SK-N-SH (cell line): ENCODE data around the gene SPDL1. TPM values are rescaled to one million over a fixed set of nuclear protein-coding genes. Genes with fewer than 3 reads are reported as not detected.

Source experiments
- CTCF ChIA-PET: fragments of 300-600, 350-600 bp; formaldehyde crosslinking; extraction: SDS; loops from one replicate; lab custom pipeline; 2021; lab: Yijun Ruan, JAX
- POLR2A ChIA-PET: fragments of 350-600 bp; sonication (Branson Sonifier 250); formaldehyde crosslinking; extraction: SDS; loops from one replicate; lab custom pipeline; 2020; ENCODE audit warnings: antibody characterized with exemption, inconsistent platforms; lab: Yijun Ruan, JAX
- DNase-seq: peaks from one replicate; pipeline ENCODE4 v3.0.0; 2012
- H2AFZ ChIP-seq: fragments of 200-600 bp; sonication (generic); 2 replicates; pipeline ENCODE4 v1.8.1; 2016; ENCODE audit warnings: antibody characterized with exemption, mild to moderate bottlenecking, low read depth
- H3F3A ChIP-seq: fragments of 200-600 bp; sonication (generic); replicated peaks from 2 replicates; pipeline ENCODE3; 2016; ENCODE audit warnings: antibody characterized with exemption, mild to moderate bottlenecking; ENCODE audit not compliant: insufficient read depth
- H3K27ac ChIP-seq, 2 experiments: fragments of 200-500 bp in 1 of 2; fragments of 200-600 bp in 1 of 2; sonication (Bioruptor generic) in 1 of 2; sonication (generic), shearing (Covaris generic) in 1 of 2; 2 replicates each; pipeline versions ENCODE4 v1.5.1 to v1.6.1; 2014 to 2016; ENCODE audit warnings: low read depth in 2 of 2, inconsistent platforms in 1 of 2, low read length in 1 of 2, mild to moderate bottlenecking in 1 of 2, mixed read lengths in 1 of 2
- H3K27me3 ChIP-seq: fragments of 200-600 bp; sonication (generic), shearing (Covaris generic); 2 replicates; pipeline ENCODE4 v1.6.1; 2016; ENCODE audit warnings: mixed run types; ENCODE audit not compliant: insufficient read depth
- H3K36me3 ChIP-seq, 2 experiments: fragments of 200-500 bp in 1 of 2; fragments of 200-600 bp in 1 of 2; sonication (Bioruptor generic) in 1 of 2; sonication (generic) in 1 of 2; replicated peaks in 1 of 2; 2 replicates each; pipeline versions ENCODE3 to v1.5.1; 2014 to 2016; ENCODE audit warnings: low read length in 1 of 2, mild to moderate bottlenecking in 1 of 2; ENCODE audit not compliant: insufficient read depth in 2 of 2, control insufficient read depth in 1 of 2
- H3K4me1 ChIP-seq, 2 experiments: fragments of 200-500 bp in 1 of 2; fragments of 200-600 bp in 1 of 2; sonication (Bioruptor generic) in 1 of 2; sonication (generic), shearing (Covaris generic) in 1 of 2; 2 replicates each; pipeline versions ENCODE4 v1.5.1 to v1.6.1; 2014 to 2016; ENCODE audit warnings: low read depth in 1 of 2, low read length in 1 of 2, mixed run types in 1 of 2; ENCODE audit not compliant: insufficient read depth in 2 of 2, control insufficient read depth in 1 of 2
- H3K4me2 ChIP-seq: fragments of 200-600 bp; sonication (generic), shearing (Covaris generic); 2 replicates; pipeline ENCODE4 v1.6.1; 2017; ENCODE audit warnings: mixed run types
- H3K4me3 ChIP-seq, 2 experiments: fragments of 200-500 bp in 1 of 2; fragments of 200-600 bp in 1 of 2; sonication (Bioruptor generic) in 1 of 2; sonication (generic), shearing (Covaris generic) in 1 of 2; 2 replicates each; pipeline versions ENCODE4 v1.5.1 to v1.8.1; 2014 to 2016; ENCODE audit warnings: low read depth in 2 of 2, inconsistent platforms in 1 of 2, low read length in 1 of 2, mild to moderate bottlenecking in 1 of 2, mixed read lengths in 1 of 2, moderate library complexity in 1 of 2
- H3K79me2 ChIP-seq: fragments of 200-600 bp; sonication (generic); 2 replicates; pipeline ENCODE4 v1.8.1; 2017; ENCODE audit warnings: mild to moderate bottlenecking; ENCODE audit not compliant: insufficient read depth
- H3K9ac ChIP-seq: fragments of 200-600 bp; sonication (generic); 2 replicates; pipeline ENCODE4 v1.6.1; 2017; ENCODE audit warnings: mixed run types
- H3K9me2 ChIP-seq: fragments of 200-600 bp; sonication (generic); 2 replicates; pipeline ENCODE4 v1.6.1; 2017; ENCODE audit warnings: mixed run types
- H3K9me3 ChIP-seq: fragments of 200-600 bp; sonication (generic); 2 replicates; pipeline ENCODE4 v1.6.1; 2017; ENCODE audit warnings: mixed run types, mild to moderate bottlenecking, moderate library complexity
- H4K20me1 ChIP-seq: fragments of 200-600 bp; sonication (generic); 2 replicates; pipeline ENCODE4 v1.6.1; 2017; ENCODE audit warnings: mild to moderate bottlenecking, mixed run types; ENCODE audit not compliant: insufficient read depth
- CHD2 ChIP-seq: fragments of 150-350 bp; IDR thresholded peaks from 2 replicates; pipeline ENCODE4 v1.6.1; 2018; ENCODE audit warnings: low read length; ENCODE audit not compliant: partially characterized antibody
- CTCF ChIP-seq: fragments of 200-600 bp; sonication (generic); IDR thresholded peaks from 2 replicates; pipeline ENCODE4 v1.6.1; 2017; ENCODE audit warnings: antibody characterized with exemption, mild to moderate bottlenecking, moderate library complexity
- EP300 ChIP-seq, 2 experiments: IDR thresholded peaks; 2 replicates each; pipeline versions ENCODE4 v1.4.0 to v1.6.1; 2012; ENCODE audit warnings: borderline replicate concordance in 1 of 2, low read depth in 1 of 2, low read length in 1 of 2
- FOSL2 ChIP-seq: IDR thresholded peaks from 2 replicates; pipeline ENCODE4 v1.4.0; 2012; ENCODE audit warnings: low read depth, mild to moderate bottlenecking, moderate library complexity, borderline replicate concordance
- FOXJ3 ChIP-seq: sonication (generic); formaldehyde crosslinking; IDR thresholded peaks from 2 replicates; pipeline ENCODE4 v1.5.1; 2020; ENCODE audit warnings: mild to moderate bottlenecking, missing genetic modification reagents
- GABPA ChIP-seq: IDR thresholded peaks from 2 replicates; pipeline ENCODE4 v1.4.0; 2012; ENCODE audit warnings: low read depth, mild to moderate bottlenecking
- GATA2 ChIP-seq: sonication (generic); formaldehyde crosslinking; IDR thresholded peaks from 2 replicates; pipeline ENCODE4 v1.5.0; 2020; ENCODE audit warnings: mild to moderate bottlenecking, missing genetic modification reagents
- MEF2A ChIP-seq: IDR thresholded peaks from 2 replicates; pipeline ENCODE4 v1.4.0; 2012; ENCODE audit warnings: low read depth, borderline replicate concordance
- MXI1 ChIP-seq: IDR thresholded peaks from 2 replicates; pipeline ENCODE4 v1.6.1; 2012; ENCODE audit warnings: mild to moderate bottlenecking, low read depth, low read length, improper control_type of control experiment
- PBX3 ChIP-seq: IDR thresholded peaks from 2 replicates; pipeline ENCODE4; 2012
- POLR2AphosphoS5 ChIP-seq: IDR thresholded peaks from 2 replicates; pipeline ENCODE4 v1.6.1; 2012; ENCODE audit warnings: low read depth, low read length
- RAD21 ChIP-seq: IDR thresholded peaks from 2 replicates; pipeline ENCODE4 v1.6.1; 2012; ENCODE audit warnings: mild to moderate bottlenecking, low read length
- RFX5 ChIP-seq: IDR thresholded peaks from 2 replicates; pipeline ENCODE4 v1.6.1; 2012; ENCODE audit warnings: mild to moderate bottlenecking, improper control_type of control experiment, low read length
- SMC3 ChIP-seq: IDR thresholded peaks from 2 replicates; pipeline ENCODE4 v1.6.1; 2012; ENCODE audit warnings: low read depth, low read length, improper control_type of control experiment
- TCF12 ChIP-seq: IDR thresholded peaks from 2 replicates; pipeline ENCODE4 v1.4.0; 2012
- TEAD4 ChIP-seq: IDR thresholded peaks from 2 replicates; pipeline ENCODE4 v1.4.0; 2012; ENCODE audit warnings: mild to moderate bottlenecking, borderline replicate concordance; ENCODE audit not compliant: insufficient read depth
- YY1 ChIP-seq: IDR thresholded peaks from 2 replicates; pipeline ENCODE4 v1.4.0; 2012; ENCODE audit warnings: low read depth, mild to moderate bottlenecking
- WGBS: methylation state at CpG from one replicate; pipeline ENCODE4 v1.1.6; 2017; ENCODE audit warnings: low lambda C conversion rate; 5-methylcytosine and 5-hydroxymethylcytosine counted together
- polyA plus RNA-seq, 3 experiments: library from polyadenylated mRNA; depleted of rRNA; stranded (reverse); fragments of >200 nt; gene quantifications; 2 replicates each; pipeline ENCODE4 v1.2.3, GENCODE V29; 2012
- TF ChIP-seq, protein P1 (sequence below): IDR thresholded peaks from 2 replicates; pipeline ENCODE4 v1.4.0; 2012; ENCODE audit warnings: low read depth
- TF ChIP-seq, protein P2 (sequence below): IDR thresholded peaks from 2 replicates; pipeline ENCODE4 v1.4.0; 2012; ENCODE audit warnings: low read depth, borderline replicate concordance
- TF ChIP-seq, protein P3 (sequence below): fragments of 150-350 bp; IDR thresholded peaks from 2 replicates; pipeline ENCODE4 v1.6.1; 2016; ENCODE audit warnings: mild to moderate bottlenecking, low read depth, low read length

The SPDL1 gene
- polyA plus RNA-seq, 1 of the 3 experiments (the other 2 are of a cell fraction), result 45.1 TPM

DNA sequence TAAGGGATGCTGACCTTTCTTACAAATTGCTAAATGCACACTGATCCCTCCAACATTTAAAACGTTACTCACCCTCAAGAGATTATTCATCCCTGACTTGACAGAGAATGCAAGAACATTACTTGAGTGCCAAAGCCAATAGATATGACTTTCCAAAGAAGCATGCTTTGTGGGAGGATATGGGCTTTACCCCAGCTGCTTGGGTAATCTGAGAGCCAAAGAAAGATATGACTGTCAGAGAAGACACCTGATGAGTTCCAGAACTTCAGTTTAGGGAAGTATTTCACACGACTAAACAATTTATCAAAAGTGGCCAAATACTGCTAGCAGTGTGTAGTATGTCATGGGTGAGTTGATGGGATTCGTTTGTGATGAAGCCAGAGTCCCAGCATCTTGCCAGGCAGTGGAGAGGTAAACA, 7.4 kb upstream of the SPDL1 start (continued):
- TF ChIP-seq MEF2A (peak; percentile 84), MXI1 (no peak), PBX3 (peak; percentile 99), YY1 (0 out of 2 replicates have a peak, but pooled peaks have one; percentile 62), SMC3 (no peak), CHD2 (no peak), CTCF (no peak), RAD21 (no peak), GABPA (peak; percentile 52), RFX5 (no peak), EP300 (IDR thresholded peaks at IDR 0.05; ENCODE audit: borderline replicate concordance in 1 of 2, low read depth in 1 of 2, low read length in 1 of 2) (peak; percentile 88 to 100), FOSL2 (peak; percentile 98), POLR2AphosphoS5 (peak; percentile 98), GATA2 (CRISPR knock-in tag) (no peak), TEAD4 (peak; percentile 100), FOXJ3 (CRISPR knock-in tag) (no peak)
- TF ChIP-seq, protein P1, sequence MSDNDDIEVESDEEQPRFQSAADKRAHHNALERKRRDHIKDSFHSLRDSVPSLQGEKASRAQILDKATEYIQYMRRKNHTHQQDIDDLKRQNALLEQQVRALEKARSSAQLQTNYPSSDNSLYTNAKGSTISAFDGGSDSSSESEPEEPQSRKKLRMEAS, result peak; percentile 88
- TF ChIP-seq, protein P2, sequence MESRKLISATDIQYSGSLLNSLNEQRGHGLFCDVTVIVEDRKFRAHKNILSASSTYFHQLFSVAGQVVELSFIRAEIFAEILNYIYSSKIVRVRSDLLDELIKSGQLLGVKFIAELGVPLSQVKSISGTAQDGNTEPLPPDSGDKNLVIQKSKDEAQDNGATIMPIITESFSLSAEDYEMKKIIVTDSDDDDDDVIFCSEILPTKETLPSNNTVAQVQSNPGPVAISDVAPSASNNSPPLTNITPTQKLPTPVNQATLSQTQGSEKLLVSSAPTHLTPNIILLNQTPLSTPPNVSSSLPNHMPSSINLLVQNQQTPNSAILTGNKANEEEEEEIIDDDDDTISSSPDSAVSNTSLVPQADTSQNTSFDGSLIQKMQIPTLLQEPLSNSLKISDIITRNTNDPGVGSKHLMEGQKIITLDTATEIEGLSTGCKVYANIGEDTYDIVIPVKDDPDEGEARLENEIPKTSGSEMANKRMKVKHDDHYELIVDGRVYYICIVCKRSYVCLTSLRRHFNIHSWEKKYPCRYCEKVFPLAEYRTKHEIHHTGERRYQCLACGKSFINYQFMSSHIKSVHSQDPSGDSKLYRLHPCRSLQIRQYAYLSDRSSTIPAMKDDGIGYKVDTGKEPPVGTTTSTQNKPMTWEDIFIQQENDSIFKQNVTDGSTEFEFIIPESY, result peak; percentile 90
- TF ChIP-seq, all 33 proteins: peak for 20

DNA sequence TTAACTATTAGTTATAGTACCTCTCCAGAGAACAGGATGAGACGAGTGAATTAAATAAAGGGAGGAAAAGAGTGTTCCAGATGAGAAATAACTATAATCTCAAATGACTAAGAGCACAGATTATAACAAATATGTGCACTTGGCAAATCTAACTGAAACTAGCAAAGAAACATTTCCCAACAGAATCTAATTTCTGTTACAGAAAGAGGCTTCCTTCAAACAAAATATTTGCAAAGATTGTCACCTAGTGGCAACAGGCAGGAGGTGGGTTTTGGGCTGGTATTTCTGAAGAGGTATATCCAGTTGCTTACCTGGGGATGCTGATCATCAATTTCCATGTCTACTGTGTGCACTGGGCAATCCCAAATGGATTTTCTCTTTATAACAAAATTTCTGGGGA, 5.6 kb upstream of the SPDL1 start:
- no peaks in the 10 kb centered on the region for H3K9me2 ChIP-seq
- peak; percentile 8 for DNase-seq
- H3K9me3 ChIP-seq, result no peaks in the 10 kb centered on the region
- H3K27me3 ChIP-seq, result no peaks in the 10 kb centered on the region
- peaks cover 32% of the 10 kb centered on the region for H3F3A ChIP-seq
- no peaks in the 10 kb centered on the region for H4K20me1 ChIP-seq
- no peaks in the 10 kb centered on the region for H3K36me3 ChIP-seq
- no peaks in the 10 kb centered on the region for H3K79me2 ChIP-seq
- ChIA-PET CTCF (interaction anchor here (1.0 to 1.5 kb wide), 3 partner anchors 9 to 591 kb away, joined by 3 to 10 read pairs (median 7); no protein-coding TSS in a partner anchor), POLR2A (no interaction called here)
- H3K4me2 ChIP-seq, result no peak overlapping the region
- no peak overlapping the region for H3K4me3 ChIP-seq
- H3K9ac ChIP-seq, result no peak overlapping the region
- peak overlapping the region; percentile 40 to 88; a peak in 3 of 4 replicates for H3K27ac ChIP-seq
- H2AFZ ChIP-seq, result no peak overlapping the region; the same call in 1 of the 2 replicates
- H3K4me1 ChIP-seq, result peaks cover 3 to 23% of the 10 kb centered on the region in 2 experiments; a peak in 3 of 4 replicates
- 14% methylated on average over 1 of the region's 1 CpG for WGBS
- TF ChIP-seq GABPA, result no peak
- peak; percentile 66 for TF ChIP-seq CTCF
- TF ChIP-seq, protein P2, result no peak
- peak; percentile 22; the same call in 1 of the 2 replicates for TF ChIP-seq TCF12
- no peak for TF ChIP-seq CHD2
- TF ChIP-seq, protein P3, sequence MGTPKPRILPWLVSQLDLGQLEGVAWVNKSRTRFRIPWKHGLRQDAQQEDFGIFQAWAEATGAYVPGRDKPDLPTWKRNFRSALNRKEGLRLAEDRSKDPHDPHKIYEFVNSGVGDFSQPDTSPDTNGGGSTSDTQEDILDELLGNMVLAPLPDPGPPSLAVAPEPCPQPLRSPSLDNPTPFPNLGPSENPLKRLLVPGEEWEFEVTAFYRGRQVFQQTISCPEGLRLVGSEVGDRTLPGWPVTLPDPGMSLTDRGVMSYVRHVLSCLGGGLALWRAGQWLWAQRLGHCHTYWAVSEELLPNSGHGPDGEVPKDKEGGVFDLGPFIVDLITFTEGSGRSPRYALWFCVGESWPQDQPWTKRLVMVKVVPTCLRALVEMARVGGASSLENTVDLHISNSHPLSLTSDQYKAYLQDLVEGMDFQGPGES, result no peak
